GM19468 (cell line): ENCODE results near the gene KCNB1.

ENCODE experiments used
- ATAC-seq: cut with Tn5 transposase; IDR thresholded peaks from one replicate; pipeline ENCODE4 v1.9.1; 2021; ENCODE audit warnings: mild to moderate bottlenecking, moderate library complexity, moderate number of reproducible peaks; ENCODE audit not compliant: unreplicated experiment; ENCODE audit errors: extremely low read depth

The KCNB1 gene

DNA sequence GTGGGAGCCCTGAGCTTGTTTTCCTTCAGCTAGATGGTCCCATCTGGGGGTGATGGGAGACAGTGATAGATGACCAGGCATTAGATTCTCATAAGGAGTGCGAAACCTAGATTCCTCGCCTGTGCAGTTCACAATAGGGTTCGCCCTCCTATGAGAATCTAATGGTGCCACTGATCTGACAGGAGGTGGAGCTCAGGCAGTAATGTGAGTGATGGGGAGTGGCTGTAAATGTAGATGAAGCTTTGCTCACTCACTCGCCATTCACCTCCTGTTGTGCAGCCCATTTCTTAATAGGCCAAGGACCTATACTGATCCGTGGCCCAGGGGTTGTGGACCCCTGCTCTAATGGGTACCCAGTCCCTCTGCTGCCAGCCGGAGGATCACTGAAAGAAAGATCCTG lies 20.7 kb upstream of the KCNB1 start:
- ATAC-seq: no peak

- no peak for ATAC-seq
Measured at GRCh38 chr20:49501917-49502316, 19.4 kb upstream of the KCNB1 start.

GRCh38 chr20:49497398-49497669 lies 14.9 kb upstream of the KCNB1 start:
- ATAC-seq: no peak

DNA sequence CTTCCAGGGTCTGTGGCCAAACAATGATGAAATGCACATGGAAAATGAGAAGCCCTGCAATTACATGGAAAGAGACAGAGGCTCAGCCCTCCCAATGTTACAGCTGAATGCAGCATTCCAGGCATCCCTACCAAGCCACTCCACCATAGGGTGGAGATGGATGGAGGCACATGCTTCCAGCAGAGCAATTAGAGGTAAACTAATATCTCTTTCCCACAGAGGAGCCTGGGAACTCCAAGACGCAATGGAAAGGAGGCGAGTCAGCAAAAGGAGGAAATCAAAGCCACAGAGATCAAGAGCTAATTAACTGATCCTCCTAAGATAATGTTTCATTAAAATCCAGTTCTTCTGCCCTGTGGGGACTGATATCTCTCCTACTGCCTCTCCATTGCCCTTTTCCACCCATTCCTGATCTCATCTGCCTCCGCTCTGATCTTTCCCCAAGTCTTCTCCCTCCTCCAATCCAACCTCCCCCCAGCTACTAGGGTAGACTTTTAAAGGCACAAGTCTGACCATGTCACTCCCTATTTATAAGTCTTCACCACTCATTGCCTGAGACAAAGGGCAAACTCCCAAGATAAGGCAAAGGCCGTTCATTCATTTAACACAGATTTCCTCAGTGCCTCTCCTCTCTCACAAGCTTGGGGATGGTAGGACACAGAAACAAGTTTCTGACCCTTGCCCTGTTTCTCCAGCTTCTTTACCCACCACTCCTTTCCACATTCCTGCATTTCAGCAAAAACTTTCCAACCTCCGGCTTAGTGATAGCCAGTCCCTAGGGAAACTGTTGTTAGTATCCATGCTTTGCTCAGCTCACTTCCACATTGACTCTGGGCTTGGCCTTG lies 14.3 kb upstream of the KCNB1 start:
- no peak for ATAC-seq

DNA sequence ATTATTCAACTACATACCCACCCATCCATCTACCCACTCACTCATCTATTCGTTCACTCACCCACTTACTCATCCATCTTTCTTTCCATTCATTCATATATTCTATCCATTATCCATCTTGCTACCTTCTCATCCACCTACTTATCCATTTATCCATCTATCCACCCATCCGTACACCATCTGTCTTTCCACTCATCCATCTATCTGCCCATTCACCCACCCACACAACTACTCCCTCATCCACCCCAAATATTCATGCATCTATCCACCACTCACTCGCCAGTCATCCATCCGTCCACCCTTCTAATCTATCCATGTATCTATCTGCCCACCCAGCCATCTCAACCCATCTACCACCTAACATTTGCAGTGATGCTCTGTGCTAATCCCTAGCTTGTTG lies 13.6 kb upstream of the KCNB1 start:
- ATAC-seq: no peak

- ATAC-seq: no peak
Measured at GRCh38 chr20:49490689-49491088, 8.2 kb upstream of the KCNB1 start.

DNA sequence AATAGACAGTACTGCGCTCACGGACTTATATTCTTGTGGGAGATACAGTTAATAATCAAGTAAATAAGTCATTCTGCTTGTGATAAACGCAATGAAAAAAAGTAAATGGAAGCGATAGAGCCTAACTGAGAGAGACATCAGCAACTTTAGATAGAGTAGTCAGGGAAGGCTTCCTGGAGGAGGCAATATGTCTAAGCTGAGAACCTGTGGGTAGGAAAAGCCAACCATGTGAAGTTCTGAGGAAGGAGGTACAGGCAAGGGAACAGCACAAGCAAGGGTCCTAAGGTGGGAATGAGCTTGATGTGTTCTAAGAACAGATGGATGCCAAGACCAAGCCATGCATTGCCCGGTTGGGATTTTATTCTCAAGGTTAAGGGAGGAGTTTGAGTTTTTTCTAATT lies 7.2 kb upstream of the KCNB1 start:
- no peak for ATAC-seq

GRCh38 chr20:49486064-49486463 lies 3.6 kb upstream of the KCNB1 start:
- ATAC-seq: no peak

DNA sequence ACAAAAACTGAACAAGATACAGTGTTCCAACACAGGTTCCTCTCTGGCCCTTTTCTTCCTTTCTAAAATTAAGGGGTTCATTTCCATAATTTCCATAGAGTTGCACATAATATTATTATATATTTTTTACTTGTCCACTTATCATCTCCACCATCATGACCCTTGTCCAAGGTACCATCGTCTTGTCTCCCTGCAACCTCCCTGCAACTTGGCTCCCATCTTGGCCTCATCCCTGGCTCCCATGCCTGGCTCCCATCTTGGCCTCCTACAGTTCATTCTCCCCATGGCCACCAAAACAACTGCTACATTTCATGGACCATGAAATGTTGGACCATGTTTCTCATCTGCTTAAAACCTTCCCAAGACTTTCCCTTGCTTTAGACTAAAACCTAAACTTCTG lies 3.1 kb upstream of the KCNB1 start:
- no peak for ATAC-seq

GRCh38 chr20:49484180-49485140 lies 2.0 kb upstream of the KCNB1 start:
- ATAC-seq: no peak

- no peak for ATAC-seq
Measured at GRCh38 chr20:49483696-49484123, 1.2 kb upstream of the KCNB1 start.

DNA sequence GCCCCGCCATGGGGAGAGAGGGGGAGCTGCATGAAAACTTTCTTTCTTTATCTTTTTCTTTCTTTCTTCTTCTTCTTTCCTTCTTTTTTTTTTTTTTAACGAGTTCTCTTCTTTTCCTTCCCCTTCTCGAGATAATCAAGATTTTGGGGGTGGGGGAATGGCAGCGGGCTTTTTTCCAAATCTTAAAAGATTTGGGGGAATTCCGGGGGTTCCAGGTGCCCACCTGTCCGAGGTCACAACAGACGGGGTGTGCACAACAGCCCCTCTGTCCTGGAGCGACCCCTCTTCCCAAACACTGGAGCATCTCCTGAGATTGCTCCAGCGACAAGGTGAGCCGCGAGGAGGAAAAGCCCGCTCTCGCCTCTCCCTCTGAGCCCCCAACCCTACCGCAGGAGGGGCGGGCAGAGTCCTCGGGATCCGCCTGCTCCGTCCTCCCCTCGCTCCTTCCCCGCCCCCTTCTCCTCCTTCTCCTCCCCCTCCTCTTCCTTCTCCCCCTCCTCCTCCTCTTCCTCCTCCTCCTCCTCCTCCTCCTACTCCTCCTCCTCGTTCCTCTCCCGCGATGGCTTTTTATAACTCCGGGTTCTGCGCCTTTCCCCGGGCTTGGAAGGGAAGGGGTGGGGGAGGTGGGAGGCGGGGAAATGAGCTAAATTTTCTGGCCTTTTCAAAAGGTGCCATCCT lies 689 bp upstream of the KCNB1 start:
- no peak for ATAC-seq

DNA sequence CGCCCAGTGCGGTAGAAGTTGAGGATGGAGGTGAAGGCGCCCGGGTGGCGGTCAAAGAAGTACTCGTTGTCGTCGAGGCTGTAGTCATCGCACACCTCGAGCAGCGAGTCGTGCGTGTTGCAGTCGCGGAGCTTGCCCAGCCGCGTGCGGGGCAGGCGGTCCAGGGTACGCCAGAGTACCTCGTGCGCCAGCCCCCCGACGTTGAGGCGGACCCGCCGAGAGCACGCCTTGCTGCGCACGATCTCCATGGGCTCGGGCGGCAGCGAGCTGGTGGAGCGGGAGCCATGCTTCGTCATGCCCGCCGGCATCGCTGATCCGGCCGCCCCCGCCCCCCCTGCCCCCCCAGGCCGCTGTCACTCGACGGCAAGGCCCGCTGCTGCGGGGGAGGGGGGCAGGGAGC lies 295 bp downstream of the KCNB1 start:
- no peak for ATAC-seq

DNA sequence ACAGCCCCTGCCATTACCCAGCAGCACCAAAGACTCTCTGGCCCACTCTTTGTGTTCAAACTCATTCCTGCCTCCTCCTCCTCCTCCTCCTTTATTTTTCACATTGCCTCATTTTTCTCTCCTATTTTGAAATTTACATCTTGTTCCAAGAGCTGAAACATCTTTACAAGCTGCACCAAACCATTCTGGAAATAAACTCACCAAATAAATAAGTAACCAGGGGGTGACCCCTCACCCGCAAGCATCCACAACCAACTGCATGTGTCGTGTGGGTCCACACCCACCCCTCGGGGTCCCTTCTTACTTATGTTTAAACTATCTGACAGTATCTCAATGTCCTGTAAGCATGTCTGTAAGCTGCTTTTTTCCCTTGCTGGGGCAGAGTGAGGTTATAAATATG lies 1.4 kb downstream of the KCNB1 start:
- no peak for ATAC-seq

- no peak for ATAC-seq
Measured at GRCh38 chr20:49480236-49480635, 2.2 kb downstream of the KCNB1 start.

- no peak for ATAC-seq
Measured at GRCh38 chr20:49479785-49480184, 2.7 kb downstream of the KCNB1 start.

DNA sequence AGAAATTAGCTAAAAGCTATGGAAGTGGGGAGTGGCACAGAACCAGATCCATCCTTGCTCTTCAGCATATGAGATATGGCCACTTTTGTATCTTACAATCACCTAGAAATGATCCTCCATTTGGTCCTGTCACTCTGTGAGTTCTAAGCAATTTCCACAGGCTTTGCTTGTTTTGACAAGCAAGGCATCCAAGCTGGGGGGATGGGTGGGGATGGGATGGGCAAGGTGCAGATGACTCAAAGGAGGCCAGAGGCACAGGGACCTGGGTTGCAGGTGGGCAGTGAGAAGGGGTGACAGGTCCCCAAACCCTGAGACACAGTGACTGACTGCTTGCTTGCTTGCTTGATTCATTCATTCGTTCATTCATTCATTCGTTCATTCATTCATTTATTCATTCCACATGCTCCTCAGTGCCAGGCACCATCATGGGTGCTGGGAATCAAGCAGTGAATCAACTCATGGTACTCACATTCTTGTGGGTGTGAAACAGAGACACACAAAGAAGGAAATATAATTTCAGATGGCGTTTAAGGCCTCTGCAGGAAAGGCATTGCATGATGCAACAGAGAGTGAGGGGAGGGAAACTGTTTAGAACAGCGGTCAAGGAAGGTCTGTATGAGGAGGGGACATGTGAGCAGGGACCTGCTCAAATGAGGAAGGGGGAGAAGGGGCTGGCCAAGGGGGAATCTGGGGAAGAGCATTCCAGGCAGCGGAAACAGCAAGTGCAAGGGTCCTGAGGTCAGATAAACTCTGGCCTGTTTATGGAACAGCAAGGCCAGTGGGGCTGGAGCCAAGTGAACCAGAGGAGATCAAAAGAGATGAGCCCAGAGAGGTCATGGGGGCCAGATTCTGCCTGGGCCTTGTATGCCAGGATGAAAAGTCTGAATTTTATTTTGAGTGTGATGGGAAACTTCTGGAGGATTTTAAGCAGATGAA lies 3.4 kb downstream of the KCNB1 start:
- ATAC-seq: no peak

DNA sequence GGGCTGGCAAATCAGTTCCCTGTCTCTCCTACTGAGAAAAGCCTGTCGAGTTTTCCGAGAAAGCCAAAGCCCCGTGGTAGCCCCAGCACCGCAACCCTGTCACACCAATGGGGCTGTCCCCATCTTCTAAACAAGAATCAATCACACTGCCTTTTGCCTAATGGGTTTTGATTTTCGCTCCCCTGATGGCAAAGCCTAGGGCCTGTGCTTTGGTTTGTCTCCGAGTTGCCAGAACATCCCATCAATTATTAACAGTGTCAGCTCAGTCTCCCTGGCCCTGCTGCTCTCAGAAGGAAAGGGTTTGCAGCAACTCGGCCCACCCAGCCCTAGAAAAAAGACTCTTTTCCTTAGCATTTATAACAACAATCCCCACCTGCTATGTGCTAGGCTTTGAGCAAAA lies 4.2 kb downstream of the KCNB1 start:
- ATAC-seq: no peak

GRCh38 chr20:49477200-49477599 lies 5.3 kb downstream of the KCNB1 start:
- ATAC-seq: no peak

DNA sequence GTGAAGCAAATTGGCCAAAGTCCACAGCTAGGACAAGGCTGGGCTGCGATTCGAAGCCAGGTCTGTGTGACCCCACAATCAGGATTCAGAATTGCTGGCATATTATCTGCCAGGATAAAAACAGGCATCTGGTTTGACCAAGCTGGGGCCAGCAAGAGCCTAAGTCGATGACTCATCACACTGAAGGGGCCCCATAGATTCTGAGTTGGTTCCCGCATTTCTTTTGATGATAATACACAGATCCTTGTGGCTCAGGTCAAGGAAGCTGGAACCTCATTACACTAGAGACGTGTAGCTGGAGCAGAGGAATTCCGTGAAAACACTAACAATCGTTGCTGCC lies 6.5 kb downstream of the KCNB1 start:
- no peak for ATAC-seq
